ENCODE data around the gene FMR1NB. TPM values are rescaled to one million over a fixed set of nuclear protein-coding genes. Genes with fewer than 3 reads are reported as not detected.

Gene FMR1NB
- total RNA-seq, 1 experiment from 2014 or later, result not detected

GRCh38 chrX:148049441-148049840 lies 68.3 kb downstream of the FMR1NB start:
- Histone ChIP-seq H3K36me3 (ENCODE audit: low read depth, low read length) (no peaks in the 10 kb centered on the region), H3K9me3 (ENCODE audit: low read length) (no peaks in the 10 kb centered on the region), H2AFZ (ENCODE audit: low read length) (no peak overlapping the region), H3K4me2 (ENCODE audit: low read length) (no peak overlapping the region), H3K27ac (ENCODE audit: low read length) (no peak overlapping the region), H3K79me2 (ENCODE audit: low read length) (no peaks in the 10 kb centered on the region), H3K9me2 (replicated peaks; ENCODE audit: low read length) (no peaks in the 10 kb centered on the region), H4K20me1 (ENCODE audit: low read length) (no peaks in the 10 kb centered on the region), H3F3A (ENCODE audit: low read length, unreplicated experiment) (no peaks in the 10 kb centered on the region), H3K9ac (ENCODE audit: low read length) (no peak overlapping the region), H3K4me3 (ENCODE audit: low read length) (no peak overlapping the region), H3K4me1 (ENCODE audit: insufficient read depth, low read length) (no peaks in the 10 kb centered on the region), H3K27me3 (ENCODE audit: low read length) (no peaks in the 10 kb centered on the region)
- intact Hi-C loops (cut with micrococcal nuclease), result loop anchor here (2.0 kb wide), 1 partner anchor 1421 kb away; no protein-coding TSS in a partner anchor
- ChIA-PET CTCF (no interaction called here), POLR2A (ENCODE audit: unreplicated experiment) (no interaction called here)
- no peak for TF ChIP-seq EZH2 (IDR thresholded peaks at IDR 0.05; ENCODE audit: low read length, unreplicated experiment)
- peak; percentile 65 for TF ChIP-seq CTCF (conservative IDR thresholded peaks at IDR 0.05; ENCODE audit: low read depth, low read length)
- peak; percentile 56 for DNase-seq
- BruUV-seq (replicated peaks), result no TSS peak
- no peak for ATAC-seq

- H3K36me3 ChIP-seq (ENCODE audit: low read depth, low read length), result no peaks in the 10 kb centered on the region
- CTCF ChIA-PET, result no interaction called here
Observed at GRCh38 chrX:148051973-148052372, 70.8 kb downstream of the FMR1NB start.

GRCh38 chrX:148067285-148067684 lies 86.1 kb downstream of the FMR1NB start:
- no peak for TF ChIP-seq EZH2phosphoT487 (IDR thresholded peaks at IDR 0.05; ENCODE audit: borderline replicate concordance, low read length)
- no peak for TF ChIP-seq EZH2 (IDR thresholded peaks at IDR 0.05; ENCODE audit: low read length, unreplicated experiment)
- no peak for TF ChIP-seq CTCF (conservative IDR thresholded peaks at IDR 0.05; ENCODE audit: low read depth, low read length)
- Histone ChIP-seq H4K20me1 (ENCODE audit: low read length) (no peaks in the 10 kb centered on the region), H3K27me3 (ENCODE audit: low read length) (no peaks in the 10 kb centered on the region), H3K79me2 (ENCODE audit: low read length) (no peaks in the 10 kb centered on the region), H3K9me3 (ENCODE audit: low read length) (no peaks in the 10 kb centered on the region), H3K4me3 (ENCODE audit: low read length) (no peak overlapping the region), H3K9ac (ENCODE audit: low read length) (no peak overlapping the region), H3K4me1 (ENCODE audit: insufficient read depth, low read length) (no peaks in the 10 kb centered on the region), H3K4me2 (ENCODE audit: low read length) (no peak overlapping the region), H3K9me2 (replicated peaks; ENCODE audit: low read length) (no peaks in the 10 kb centered on the region), H3K27ac (ENCODE audit: low read length) (no peak overlapping the region), H3K36me3 (ENCODE audit: low read depth, low read length) (no peaks in the 10 kb centered on the region), H3F3A (ENCODE audit: low read length, unreplicated experiment) (no peaks in the 10 kb centered on the region), H2AFZ (ENCODE audit: low read length) (no peak overlapping the region)
- ATAC-seq (no peak), DNase-seq (no peak)
- no TSS peak for BruUV-seq (replicated peaks)
- CTCF ChIA-PET, result no interaction called here
- POLR2A ChIA-PET (ENCODE audit: unreplicated experiment), result no interaction called here
- intact Hi-C loops (cut with micrococcal nuclease), result no loop called here

More at GRCh38 chrX:148051973-148052372, 70.8 kb downstream of the FMR1NB start:
- H3K9me2 ChIP-seq (replicated peaks; ENCODE audit: low read length), result no peaks in the 10 kb centered on the region
- no peak overlapping the region for H3K4me2 ChIP-seq (ENCODE audit: low read length)
- ATAC-seq, result no peak
- no peak overlapping the region for H2AFZ ChIP-seq (ENCODE audit: low read length)
- POLR2A ChIA-PET (ENCODE audit: unreplicated experiment), result no interaction called here
- H3K4me1 ChIP-seq (ENCODE audit: insufficient read depth, low read length), result no peaks in the 10 kb centered on the region
- no peak for DNase-seq
- intact Hi-C loops (cut with micrococcal nuclease), result no loop called here
- TF ChIP-seq CTCF (conservative IDR thresholded peaks at IDR 0.05; ENCODE audit: low read depth, low read length) (no peak), EZH2 (IDR thresholded peaks at IDR 0.05; ENCODE audit: low read length, unreplicated experiment) (no peak), EZH2phosphoT487 (IDR thresholded peaks at IDR 0.05; ENCODE audit: borderline replicate concordance, low read length) (no peak)
- BruUV-seq (replicated peaks), result no TSS peak
- H3K27ac ChIP-seq (ENCODE audit: low read length), result no peak overlapping the region
- H3K9me3 ChIP-seq (ENCODE audit: low read length), result no peaks in the 10 kb centered on the region
- no peaks in the 10 kb centered on the region for H3K27me3 ChIP-seq (ENCODE audit: low read length)
- H3K9ac ChIP-seq (ENCODE audit: low read length), result no peak overlapping the region
- H3K79me2 ChIP-seq (ENCODE audit: low read length), result no peaks in the 10 kb centered on the region
- no peaks in the 10 kb centered on the region for H3F3A ChIP-seq (ENCODE audit: low read length, unreplicated experiment)
- no peaks in the 10 kb centered on the region for H4K20me1 ChIP-seq (ENCODE audit: low read length)
- no peak overlapping the region for H3K4me3 ChIP-seq (ENCODE audit: low read length)

Data from PC-3 (cell line).